Panc1 (cell line): ENCODE data around the gene NUDT16L1. TPM values are rescaled to one million over a fixed set of nuclear protein-coding genes. Genes with fewer than 3 reads are reported as not detected.

ENCODE experiments used
- ATAC-seq: fragments of 200-7000 bp; cut with Tn5 transposase; 2 replicates; pipeline ENCODE4 v1.9.1; 2020; ENCODE audit warnings: mild to moderate bottlenecking, moderate library complexity
- BruUV-seq: library from RNA; stranded (reverse); fragments of 400-500 nt; replicated peaks from 2 replicates; lab custom pipeline; 2021; lab: Mats Ljungman, UMichigan
- CTCF ChIA-PET: fragments of 300-600 bp; sonication (Branson Sonifier 250); formaldehyde crosslinking; loops from one replicate; lab custom pipeline; 2022; ENCODE audit warnings: antibody characterized with exemption; lab: Charles Lee
- POLR2A ChIA-PET: fragments of 300-600 bp; sonication (Branson Sonifier 250); formaldehyde crosslinking; loops from one replicate; lab custom pipeline; 2022; ENCODE audit warnings: antibody characterized with exemption; lab: Charles Lee
- DNase-seq: peaks from one replicate; pipeline ENCODE4 v3.0.0-alpha.2; 2010; ENCODE audit warnings: low read depth, low spot score
- H3K27ac ChIP-seq: 2 replicates; pipeline ENCODE4 v1.5.1; 2011; ENCODE audit warnings: mild to moderate bottlenecking, low read length, inconsistent platforms
- H3K27me3 ChIP-seq: fragments of 200-500 bp; sonication (Bioruptor generic); 2 replicates; pipeline ENCODE4 v1.6.0; 2014; ENCODE audit warnings: low read length, inconsistent platforms; ENCODE audit not compliant: control insufficient read depth, insufficient read depth
- H3K36me3 ChIP-seq: fragments of 200-500 bp; sonication (Bioruptor generic); 2 replicates; pipeline ENCODE4 v1.5.1; 2014; ENCODE audit warnings: inconsistent platforms, mild to moderate bottlenecking, low read length, moderate library complexity; ENCODE audit not compliant: control insufficient read depth, insufficient read depth
- H3K4me1 ChIP-seq: 2 replicates; pipeline ENCODE4 v1.5.1; 2011; ENCODE audit warnings: inconsistent platforms, mild to moderate bottlenecking, low read length, moderate library complexity; ENCODE audit not compliant: control insufficient read depth, insufficient read depth
- H3K4me3 ChIP-seq, 2 experiments: 2 replicates each; pipeline ENCODE4 v1.5.1; 2011 to 2012; ENCODE audit warnings: low read depth in 2 of 2, low read length in 2 of 2, mild to moderate bottlenecking in 2 of 2, inconsistent platforms in 1 of 2, moderate library complexity in 1 of 2
- H3K9me3 ChIP-seq: fragments of 200-500 bp; sonication (Bioruptor generic); 2 replicates; pipeline ENCODE4 v1.5.1; 2014; ENCODE audit warnings: low read depth, mild to moderate bottlenecking, inconsistent platforms, low read length, moderate library complexity; ENCODE audit not compliant: control insufficient read depth, insufficient read depth
- POLR2AphosphoS5 ChIP-seq: IDR thresholded peaks from 2 replicates; pipeline ENCODE4 v1.6.1; 2012; ENCODE audit warnings: mild to moderate bottlenecking, low read depth, low read length, moderate library complexity
- SIN3A ChIP-seq: IDR thresholded peaks from 2 replicates; pipeline ENCODE4 v1.6.1; 2012; ENCODE audit warnings: low read depth, mild to moderate bottlenecking, low read length, moderate library complexity, borderline replicate concordance; ENCODE audit not compliant: insufficient read depth
- TCF7L2 ChIP-seq: IDR thresholded peaks from 2 replicates; pipeline ENCODE4 v1.6.1; 2011; ENCODE audit warnings: mild to moderate bottlenecking, low read depth, low read length, inconsistent platforms
- in situ Hi-C: cut with HindIII; loops from 2 replicates; pipeline ENCODE4 v1.10.0; 2016; ENCODE audit warnings: low sequenced_read_pairs, low pct_unique_long_range_greater_than_20kb
- intact Hi-C: fragments of 100-400 bp; cut with micrococcal nuclease; formaldehyde crosslinking; loops from one replicate; pipeline ENCODE4 v1.10.0; 2022; ENCODE audit not compliant: unreplicated experiment
- total RNA-seq: library from RNA; stranded (reverse); gene quantifications from one replicate; pipeline ENCODE4 v1.2.1, GENCODE V29; 2021; ENCODE audit not compliant: unreplicated experiment
- TF ChIP-seq, protein P1 (sequence below), 2 experiments: IDR thresholded peaks; 2 replicates each; pipeline ENCODE4 v1.6.1; 2011 to 2012; ENCODE audit warnings: low read depth in 2 of 2, control low read depth in 1 of 2, low read length in 1 of 2, mild to moderate bottlenecking in 1 of 2, moderate library complexity in 1 of 2; ENCODE audit not compliant: insufficient read depth in 1 of 2
- TF ChIP-seq, protein P2 (sequence below): fragments of 450-650 bp; IDR thresholded peaks from 2 replicates; pipeline ENCODE4 v1.5.1; 2017; ENCODE audit warnings: mild to moderate bottlenecking

Gene NUDT16L1
- total RNA-seq, 1 experiment from 2014 or later: 42.9 TPM

GRCh38 chr16:4690946-4691665 is 2.3 kb upstream of the NUDT16L1 start:
- Histone ChIP-seq H3K27me3 (no peaks in the 10 kb centered on the region), H3K4me1 (peaks cover 33% of the 10 kb centered on the region), H3K4me3 (no peak overlapping the region), H3K9me3 (no peaks in the 10 kb centered on the region), H3K27ac (no peak overlapping the region), H3K36me3 (no peaks in the 10 kb centered on the region; the same call in 1 of the 2 replicates)
- ChIA-PET CTCF (no interaction called here), POLR2A (interaction anchor here (0.5 kb wide), 1 partner anchor 45 kb away, joined by 4 read pairs; no protein-coding TSS in a partner anchor)
- in situ Hi-C loops (no loop called here), intact Hi-C loops (no loop called here)
- no TSS peak for BruUV-seq
- TF ChIP-seq TCF7L2: no peak
- TF ChIP-seq, protein P1, sequence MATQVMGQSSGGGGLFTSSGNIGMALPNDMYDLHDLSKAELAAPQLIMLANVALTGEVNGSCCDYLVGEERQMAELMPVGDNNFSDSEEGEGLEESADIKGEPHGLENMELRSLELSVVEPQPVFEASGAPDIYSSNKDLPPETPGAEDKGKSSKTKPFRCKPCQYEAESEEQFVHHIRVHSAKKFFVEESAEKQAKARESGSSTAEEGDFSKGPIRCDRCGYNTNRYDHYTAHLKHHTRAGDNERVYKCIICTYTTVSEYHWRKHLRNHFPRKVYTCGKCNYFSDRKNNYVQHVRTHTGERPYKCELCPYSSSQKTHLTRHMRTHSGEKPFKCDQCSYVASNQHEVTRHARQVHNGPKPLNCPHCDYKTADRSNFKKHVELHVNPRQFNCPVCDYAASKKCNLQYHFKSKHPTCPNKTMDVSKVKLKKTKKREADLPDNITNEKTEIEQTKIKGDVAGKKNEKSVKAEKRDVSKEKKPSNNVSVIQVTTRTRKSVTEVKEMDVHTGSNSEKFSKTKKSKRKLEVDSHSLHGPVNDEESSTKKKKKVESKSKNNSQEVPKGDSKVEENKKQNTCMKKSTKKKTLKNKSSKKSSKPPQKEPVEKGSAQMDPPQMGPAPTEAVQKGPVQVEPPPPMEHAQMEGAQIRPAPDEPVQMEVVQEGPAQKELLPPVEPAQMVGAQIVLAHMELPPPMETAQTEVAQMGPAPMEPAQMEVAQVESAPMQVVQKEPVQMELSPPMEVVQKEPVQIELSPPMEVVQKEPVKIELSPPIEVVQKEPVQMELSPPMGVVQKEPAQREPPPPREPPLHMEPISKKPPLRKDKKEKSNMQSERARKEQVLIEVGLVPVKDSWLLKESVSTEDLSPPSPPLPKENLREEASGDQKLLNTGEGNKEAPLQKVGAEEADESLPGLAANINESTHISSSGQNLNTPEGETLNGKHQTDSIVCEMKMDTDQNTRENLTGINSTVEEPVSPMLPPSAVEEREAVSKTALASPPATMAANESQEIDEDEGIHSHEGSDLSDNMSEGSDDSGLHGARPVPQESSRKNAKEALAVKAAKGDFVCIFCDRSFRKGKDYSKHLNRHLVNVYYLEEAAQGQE (IDR thresholded peaks at IDR 0.05; ENCODE audit: insufficient read depth in 1 of 2, low read depth in 2 of 2, low read length in 1 of 2): no peak
- TF ChIP-seq, protein P2, sequence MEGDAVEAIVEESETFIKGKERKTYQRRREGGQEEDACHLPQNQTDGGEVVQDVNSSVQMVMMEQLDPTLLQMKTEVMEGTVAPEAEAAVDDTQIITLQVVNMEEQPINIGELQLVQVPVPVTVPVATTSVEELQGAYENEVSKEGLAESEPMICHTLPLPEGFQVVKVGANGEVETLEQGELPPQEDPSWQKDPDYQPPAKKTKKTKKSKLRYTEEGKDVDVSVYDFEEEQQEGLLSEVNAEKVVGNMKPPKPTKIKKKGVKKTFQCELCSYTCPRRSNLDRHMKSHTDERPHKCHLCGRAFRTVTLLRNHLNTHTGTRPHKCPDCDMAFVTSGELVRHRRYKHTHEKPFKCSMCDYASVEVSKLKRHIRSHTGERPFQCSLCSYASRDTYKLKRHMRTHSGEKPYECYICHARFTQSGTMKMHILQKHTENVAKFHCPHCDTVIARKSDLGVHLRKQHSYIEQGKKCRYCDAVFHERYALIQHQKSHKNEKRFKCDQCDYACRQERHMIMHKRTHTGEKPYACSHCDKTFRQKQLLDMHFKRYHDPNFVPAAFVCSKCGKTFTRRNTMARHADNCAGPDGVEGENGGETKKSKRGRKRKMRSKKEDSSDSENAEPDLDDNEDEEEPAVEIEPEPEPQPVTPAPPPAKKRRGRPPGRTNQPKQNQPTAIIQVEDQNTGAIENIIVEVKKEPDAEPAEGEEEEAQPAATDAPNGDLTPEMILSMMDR: no peak
- TF ChIP-seq POLR2AphosphoS5: no peak
- TF ChIP-seq SIN3A: no peak
- ATAC-seq (no peak), DNase-seq (no peak)

GRCh38 chr16:4691666-4692412 is 1.5 kb upstream of the NUDT16L1 start:
- Histone ChIP-seq H3K9me3 (no peaks in the 10 kb centered on the region), H3K27me3 (no peaks in the 10 kb centered on the region), H3K4me1 (peaks cover 40% of the 10 kb centered on the region), H3K36me3 (no peaks in the 10 kb centered on the region; the same call in 1 of the 2 replicates), H3K4me3 (no peak overlapping the region), H3K27ac (no peak overlapping the region)
- no peak for DNase-seq
- no peak for TF ChIP-seq SIN3A
- TF ChIP-seq POLR2AphosphoS5: no peak; the same call in 1 of the 2 replicates
- TF ChIP-seq, protein P2: no peak
- TF ChIP-seq TCF7L2: no peak
- TF ChIP-seq, protein P1 (IDR thresholded peaks at IDR 0.05; ENCODE audit: insufficient read depth in 1 of 2, low read depth in 2 of 2, low read length in 1 of 2): no peak
- ChIA-PET POLR2A (interaction anchor here (0.5 to 0.6 kb wide), 2 partner anchors 46 to 147 kb away, joined by 4 read pairs; no protein-coding TSS in a partner anchor), CTCF (no interaction called here)
- ATAC-seq: no peak
- BruUV-seq: no TSS peak
- in situ Hi-C loops (no loop called here), intact Hi-C loops (no loop called here)
